Measurements from ENCODE around the gene UAP1.

UAP1 gene

GRCh38 chr1:162538815-162539431 is 22.6 kb upstream of the UAP1 start:
- no peak overlapping the region for H3K4me3 ChIP-seq (ENCODE audit: low read depth, low read length)
- no peak for TF ChIP-seq CTCF (IDR thresholded peaks at IDR 0.05; ENCODE audit: low read depth, low read length)

- TF ChIP-seq CTCF (IDR thresholded peaks at IDR 0.05; ENCODE audit: low read depth, low read length) = no peak
- no peak overlapping the region for H3K4me3 ChIP-seq (ENCODE audit: low read depth, low read length)
These were observed 19.8 kb upstream of the UAP1 start for GRCh38 chr1:162541619-162542141.

DNA sequence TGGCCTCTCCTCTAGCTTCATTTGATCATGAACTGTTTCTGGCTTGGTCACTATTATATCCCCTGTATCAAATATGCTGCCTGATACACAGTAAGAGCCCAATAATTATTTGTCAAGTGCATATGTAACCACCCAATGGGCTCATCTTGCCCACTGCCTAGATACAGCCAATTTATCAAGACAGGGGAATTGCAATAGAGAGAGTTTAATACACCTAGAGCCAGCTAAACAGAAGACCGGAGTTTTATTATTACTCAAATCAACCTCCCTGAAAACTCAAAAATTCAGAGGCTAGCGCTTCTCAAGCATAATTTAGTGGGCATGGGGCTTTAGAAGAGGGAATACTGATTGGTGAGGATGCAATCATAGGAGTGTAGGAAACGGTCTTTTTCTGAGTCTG is 18.3 kb upstream of the UAP1 start:
- no peak overlapping the region for H3K4me3 ChIP-seq (ENCODE audit: low read depth, low read length)
- no peak for TF ChIP-seq CTCF (IDR thresholded peaks at IDR 0.05; ENCODE audit: low read depth, low read length)

DNA sequence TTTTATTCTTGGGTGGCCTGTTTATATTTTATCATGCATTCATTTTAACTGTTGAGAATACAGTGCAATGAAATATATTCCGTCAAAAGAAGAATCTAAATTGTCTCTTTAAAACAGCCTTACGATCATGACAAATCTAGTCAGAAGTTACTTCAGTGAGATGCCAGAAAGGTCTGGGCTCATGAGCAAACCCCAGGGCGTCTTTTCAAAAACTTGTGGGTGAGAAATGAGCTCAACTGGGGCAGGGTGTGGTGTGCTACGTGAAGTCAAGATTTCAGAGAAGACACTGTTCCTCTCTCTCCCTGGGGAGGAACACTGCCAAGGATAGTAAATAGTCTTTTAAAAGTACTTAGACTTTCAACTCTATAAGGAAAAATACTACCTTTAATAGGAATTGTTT is 13.4 kb upstream of the UAP1 start:
- no peak for TF ChIP-seq CTCF (IDR thresholded peaks at IDR 0.05; ENCODE audit: low read depth, low read length)
- H3K4me3 ChIP-seq (ENCODE audit: low read depth, low read length) = no peak overlapping the region

DNA sequence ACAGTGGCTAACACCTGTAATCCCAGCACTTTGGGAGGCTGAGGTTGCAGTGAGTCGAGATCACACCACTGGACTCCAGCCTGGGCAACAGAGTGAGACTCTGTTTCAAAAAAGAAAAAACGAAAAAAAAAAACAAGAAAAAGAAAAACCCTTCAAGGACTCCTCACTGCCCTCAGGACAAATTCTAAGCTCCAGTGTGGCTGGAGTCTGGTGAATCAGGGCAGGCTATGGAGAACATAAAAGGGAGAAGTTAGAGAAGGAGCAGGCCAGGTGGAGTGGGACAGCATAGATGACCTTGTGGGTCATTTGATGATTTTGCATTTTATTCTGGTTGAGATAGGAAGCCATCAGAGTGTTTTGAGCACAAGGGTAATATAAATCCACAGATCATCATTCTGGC is 12.5 kb upstream of the UAP1 start:
- TF ChIP-seq CTCF (IDR thresholded peaks at IDR 0.05; ENCODE audit: low read depth, low read length) = no peak
- H3K4me3 ChIP-seq (ENCODE audit: low read depth, low read length) = no peak overlapping the region

- TF ChIP-seq CTCF (IDR thresholded peaks at IDR 0.05; ENCODE audit: low read depth, low read length) = no peak
- H3K4me3 ChIP-seq (ENCODE audit: low read depth, low read length) = no peak overlapping the region
These were observed 10.6 kb upstream of the UAP1 start for GRCh38 chr1:162550925-162551324.

DNA sequence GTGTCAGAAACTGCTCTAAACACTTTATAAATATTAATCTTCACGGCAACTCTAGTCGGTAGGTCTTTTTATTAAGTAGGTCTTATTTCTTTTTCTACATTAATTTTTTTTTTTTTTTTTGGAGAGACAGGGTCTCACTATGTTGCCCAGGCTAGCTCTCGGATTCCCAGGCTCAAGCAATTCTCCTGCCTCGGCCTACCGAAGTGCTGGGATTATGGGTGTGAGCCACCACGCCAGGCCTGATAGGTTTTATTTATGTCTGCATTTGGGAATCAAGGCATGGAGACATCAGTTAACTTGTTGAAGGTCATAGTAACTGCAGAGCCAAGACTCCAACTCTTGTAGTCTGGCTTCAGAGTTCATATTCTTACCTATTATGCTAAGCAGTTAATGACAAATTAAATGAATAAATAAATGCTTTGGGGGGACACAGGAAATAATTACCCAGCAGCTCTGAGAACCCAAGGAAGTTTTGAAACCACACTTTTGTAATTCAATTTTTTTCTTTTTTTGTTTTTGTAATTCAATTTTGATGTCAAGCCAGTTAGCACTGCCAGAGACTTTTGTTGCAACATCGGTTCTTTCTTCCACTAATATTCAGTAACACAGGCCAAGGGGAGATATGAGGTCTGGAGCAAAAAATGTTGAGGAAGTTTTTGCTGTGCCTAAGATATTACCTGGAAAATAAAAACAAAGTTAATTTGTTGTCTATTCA is 9.4 kb upstream of the UAP1 start:
- TF ChIP-seq CTCF (IDR thresholded peaks at IDR 0.05; ENCODE audit: low read depth, low read length) = no peak
- no peak overlapping the region for H3K4me3 ChIP-seq (ENCODE audit: low read depth, low read length)
